HepG2 (cell line): ENCODE data around the gene GPRC5B. TPM values are rescaled to one million over a fixed set of nuclear protein-coding genes. Genes with fewer than 3 reads are reported as not detected.

Source experiments
- ATAC-seq: fragments of 200-7000 bp; cut with Tn5 transposase; 3 replicates; pipeline ENCODE4 v1.9.1; 2020; ENCODE audit warnings: mild to moderate bottlenecking, moderate library complexity
- BruUV-seq: library from RNA; stranded (reverse); fragments of 400-500 nt; replicated peaks from 2 replicates; lab custom pipeline; 2021; lab: Mats Ljungman, UMichigan
- CTCF ChIA-PET: fragments of 300-600 bp; formaldehyde crosslinking; extraction: SDS; loops from one replicate; lab custom pipeline; 2021; ENCODE audit warnings: low total read pairs, inconsistent platforms, low intra/inter-chr PET ratio; lab: Yijun Ruan, JAX
- POLR2A ChIA-PET: fragments of 350-600 bp; sonication (Branson Sonifier 250); formaldehyde crosslinking; loops from one replicate; lab custom pipeline; 2020; ENCODE audit warnings: antibody characterized with exemption, inconsistent platforms; lab: Yijun Ruan, JAX
- DNase-seq: peaks from one replicate; pipeline ENCODE4 v3.0.0-alpha.2; 2015; ENCODE audit warnings: low spot score
- FAIRE-seq: peaks from 3 replicates; lab custom pipeline; 2011; peaks lifted over from hg19 to GRCh38; lab: Jason Lieb, UNC
- H2AFZ ChIP-seq: one replicate; pipeline ENCODE4 v1.6.1; 2011; ENCODE audit warnings: low read length, inconsistent platforms
- H3K27ac ChIP-seq: fragments of 300-600 bp; 3 replicates; pipeline ENCODE4 v1.8.0; 2011; ENCODE audit warnings: mixed run types, mild to moderate bottlenecking, mixed read lengths, low read length, inconsistent platforms; ENCODE audit not compliant: insufficient read depth; ENCODE audit errors: extremely low read length
- H3K27me3 ChIP-seq, 2 experiments: fragments of 200-600 bp in 1 of 2; 2 replicates in 1 of 2; 3 replicates in 1 of 2; pipeline versions ENCODE4 v1.6.0 to v1.8.0; 2011; ENCODE audit warnings: low read length in 2 of 2, mild to moderate bottlenecking in 2 of 2, moderate library complexity in 2 of 2, inconsistent platforms in 1 of 2; ENCODE audit not compliant: insufficient read depth in 2 of 2, control insufficient read depth in 1 of 2
- H3K36me3 ChIP-seq, 2 experiments: fragments of 200-600 bp in 1 of 2; replicated peaks in 1 of 2; 2 replicates in 1 of 2; 3 replicates in 1 of 2; pipeline versions ENCODE4 v1.5.1 to v1.8.0; 2011; ENCODE audit warnings: low read length in 2 of 2, inconsistent platforms in 1 of 2; ENCODE audit not compliant: insufficient read depth in 2 of 2, control insufficient read depth in 1 of 2
- H3K4me1 ChIP-seq: 2 replicates; pipeline ENCODE4 v1.5.1; 2012; ENCODE audit warnings: low read length, inconsistent platforms; ENCODE audit not compliant: insufficient read depth
- H3K4me2 ChIP-seq: 2 replicates; pipeline ENCODE4 v1.6.0; 2011; ENCODE audit warnings: low read depth, low read length, inconsistent platforms
- H3K4me3 ChIP-seq, 3 experiments: fragments of 200-600 bp in 1 of 3; sonication (generic), shearing (Covaris generic) in 1 of 3; replicated peaks in 1 of 3; 2 replicates each; pipeline ENCODE4 v1.5.1; 2011 to 2016; ENCODE audit warnings: low read length in 3 of 3, inconsistent platforms in 2 of 3, low read depth in 2 of 3, mild to moderate bottlenecking in 2 of 3, control low read depth in 1 of 3, mixed read lengths in 1 of 3; ENCODE audit not compliant: insufficient read depth in 1 of 3
- H3K79me2 ChIP-seq: one replicate; pipeline ENCODE4 v1.6.1; 2011; ENCODE audit warnings: low read length, inconsistent platforms; ENCODE audit not compliant: insufficient read depth
- H3K9ac ChIP-seq: 2 replicates; pipeline ENCODE4 v1.6.0; 2011; ENCODE audit warnings: mild to moderate bottlenecking, low read depth, low read length, inconsistent platforms; ENCODE audit not compliant: insufficient read depth
- H3K9me3 ChIP-seq: 2 replicates; pipeline ENCODE4 v1.5.1; 2012; ENCODE audit warnings: mild to moderate bottlenecking, low read length
- H4K20me1 ChIP-seq: 2 replicates; pipeline ENCODE4 v1.6.0; 2011; ENCODE audit warnings: inconsistent platforms, mild to moderate bottlenecking, low read length, moderate library complexity; ENCODE audit not compliant: insufficient read depth
- AHR ChIP-seq: IDR thresholded peaks from 2 replicates; pipeline ENCODE4 v1.6.1; 2018; ENCODE audit warnings: missing genetic modification reagents, missing compliant biosample characterization
- ATF2 ChIP-seq: sonication (generic); formaldehyde crosslinking; IDR thresholded peaks from 2 replicates; pipeline ENCODE4 v1.4.0; 2020; ENCODE audit warnings: missing genetic modification reagents
- DMAP1 ChIP-seq: IDR thresholded peaks from 2 replicates; pipeline ENCODE4 v1.6.1; 2016
- FOXC1 ChIP-seq: sonication (generic); formaldehyde crosslinking; IDR thresholded peaks from 2 replicates; pipeline ENCODE4 v1.8.0; 2022; ENCODE audit warnings: mild to moderate bottlenecking, missing genetic modification reagents, borderline replicate concordance
- GTF3A ChIP-seq: sonication (generic); formaldehyde crosslinking; conservative IDR thresholded peaks from 2 replicates; pipeline ENCODE4 v1.4.0; 2020; ENCODE audit warnings: mild to moderate bottlenecking, missing genetic modification reagents
- MED1 ChIP-seq: sonication (generic); formaldehyde crosslinking; IDR thresholded peaks from 2 replicates; pipeline ENCODE4 v1.4.0; 2020; ENCODE audit warnings: missing genetic modification reagents
- MXI1 ChIP-seq: IDR thresholded peaks from 3 replicates; pipeline ENCODE4 v1.6.1; 2012; ENCODE audit warnings: low read depth, low read length, inconsistent platforms, borderline replicate concordance
- PITX1 ChIP-seq: sonication (generic); formaldehyde crosslinking; IDR thresholded peaks from 2 replicates; pipeline ENCODE4 v1.5.1; 2020; ENCODE audit warnings: mild to moderate bottlenecking, missing genetic modification reagents
- TFDP1 ChIP-seq: IDR thresholded peaks from 2 replicates; pipeline ENCODE4 v1.6.1; 2016; ENCODE audit warnings: missing compliant biosample characterization, missing genetic modification reagents, borderline replicate concordance
- ZNF12 ChIP-seq: sonication (generic); formaldehyde crosslinking; IDR thresholded peaks from 2 replicates; pipeline ENCODE4 v1.5.0; 2020; ENCODE audit warnings: missing genetic modification reagents
- ZNF333 ChIP-seq: sonication (generic); formaldehyde crosslinking; IDR thresholded peaks from 2 replicates; pipeline ENCODE4 v1.4.0; 2020; ENCODE audit warnings: mild to moderate bottlenecking, missing genetic modification reagents, borderline replicate concordance
- ZNF652 ChIP-seq: IDR thresholded peaks from 2 replicates; pipeline ENCODE4 v1.6.1; 2016; ENCODE audit warnings: low read depth, borderline replicate concordance
- ZSCAN25 ChIP-seq: sonication (generic); formaldehyde crosslinking; IDR thresholded peaks from 2 replicates; pipeline ENCODE4 v1.8.0; 2022; ENCODE audit warnings: mild to moderate bottlenecking, missing genetic modification reagents
- WGBS: methylation state at CpG from one replicate; pipeline ENCODE4 v1.1.6; 2017; ENCODE audit warnings: low lambda C conversion rate; 5-methylcytosine and 5-hydroxymethylcytosine counted together
- in situ Hi-C: cut with HindIII; loops from 2 replicates; pipeline ENCODE4 v1.10.0; 2017; ENCODE audit warnings: low pct_unique_long_range_greater_than_20kb; ENCODE audit not compliant: extremely low pct_ligation_motif_present
- intact Hi-C: fragments of 100-400 bp; cut with micrococcal nuclease; formaldehyde crosslinking; loops from one replicate; pipeline ENCODE4 v1.10.0; 2022; ENCODE audit not compliant: unreplicated experiment
- polyA plus RNA-seq, 8 experiments: library from polyadenylated mRNA; depleted of rRNA in 3 of 8; stranded (reverse) in 7 of 8; unstranded in 1 of 8; fragments of >200 nt; fragmentation: Illumina TruSeq in 4 of 8; extraction: Trizol in 4 of 8; gene quantifications; 2 replicates each; pipeline versions ENCODE4 v1.2.1 to v1.2.3, GENCODE V29; 2011 to 2016; ENCODE audit warnings: low read depth in 4 of 8, missing spikeins in 1 of 8, mixed read lengths in 1 of 8; ENCODE audit not compliant: insufficient read depth in 1 of 8
- total RNA-seq, 5 experiments: library from RNA; depleted of rRNA; stranded (reverse); fragments of >200 nt; fragmentation: Illumina TruSeq; extraction: Trizol; gene quantifications; 2 replicates each; pipeline ENCODE4 v1.2.3, GENCODE V29; 2016; ENCODE audit warnings: low read depth in 1 of 5

GPRC5B gene
- total and polyA plus RNA-seq, 2 of the 13 experiments (the other 11 are each of a cell fraction or from before 2014, with no cell fraction given): 0.46 to 0.53 TPM

- peak; percentile 7; the same call in 1 of the 2 replicates for TF ChIP-seq DMAP1 (CRISPR knock-in tag)
- TF ChIP-seq, all 625 proteins: peak for 20
These were observed 914 bp upstream of the GPRC5B start (continued) for GRCh38 chr16:19885451-19886072.

- DNase-seq (no peak), FAIRE-seq (no peak), ATAC-seq (peak; percentile 28)
- H3K27ac ChIP-seq: no peak overlapping the region
- no peaks in the 10 kb centered on the region for H3K79me2 ChIP-seq
- H2AFZ ChIP-seq: no peak overlapping the region
- H3K4me1 ChIP-seq: peaks cover 25% of the 10 kb centered on the region
- no peak for TF ChIP-seq ATF2 (CRISPR knock-in tag)
- TF ChIP-seq AHR: no peak
- TF ChIP-seq ZSCAN25 (CRISPR knock-in tag): peak; percentile 55; the same call in 1 of the 2 replicates
- TF ChIP-seq MXI1: 0 out of 3 replicates have a peak, but pooled peaks have one; percentile 10
- 0 out of 2 replicates have a peak, but pooled peaks have one; percentile 30 for TF ChIP-seq ZNF333 (CRISPR knock-in tag)
- 0 out of 2 replicates have a peak, but pooled peaks have one; percentile 1 for TF ChIP-seq TFDP1 (CRISPR knock-in tag)
- TF ChIP-seq GTF3A (CRISPR knock-in tag): no peak
- TF ChIP-seq ZNF652 (CRISPR knock-in tag): no peak
- no peak for TF ChIP-seq ZNF12 (CRISPR knock-in tag)
- TF ChIP-seq PITX1 (CRISPR knock-in tag): 0 out of 2 replicates have a peak, but pooled peaks have one; percentile 33
- TF ChIP-seq FOXC1 (CRISPR knock-in tag): peak; percentile 5; the same call in 1 of the 2 replicates
- TF ChIP-seq MED1 (CRISPR knock-in tag): no peak
- peak overlapping the region; percentile 89 for H3K4me2 ChIP-seq
- no peak overlapping the region for H3K9ac ChIP-seq
- no peaks in the 10 kb centered on the region; the same call in 1 of the 2 replicates for H4K20me1 ChIP-seq
- BruUV-seq: no TSS peak
- no peaks in the 10 kb centered on the region for H3K9me3 ChIP-seq
- ChIA-PET POLR2A (interaction anchor here (0.6 to 1.4 kb wide), 2 partner anchors 283 to 1718 kb away, joined by 3 to 6 read pairs; no protein-coding TSS in a partner anchor), CTCF (interaction anchor here (3.3 to 5.7 kb wide), 2 partner anchors 282 to 324 kb away, joined by 30 to 234 read pairs; no protein-coding TSS in a partner anchor)
- in situ Hi-C loops (no loop called here), intact Hi-C loops (loop anchor here (5.0 kb wide), 1 partner anchor 182 kb away; no protein-coding TSS in a partner anchor)
- 3% methylated on average over 18 of the region's 24 CpGs for WGBS
- peaks cover 11 to 36% of the 10 kb centered on the region in 2 experiments for H3K27me3 ChIP-seq
- peak overlapping the region; percentile 48 to 74 (median 49); a peak in 4 of 6 replicates for H3K4me3 ChIP-seq
- no peaks in the 10 kb centered on the region for H3K36me3 ChIP-seq
These were observed 622 bp downstream of the GPRC5B start for GRCh38 chr16:19883966-19884485.
